DMS53 treated with DMSO at 0.1 percent for 48 hours (cell line): ENCODE data around the gene OPRM1.
"Not testable (repeated sequence)": the region's sequence is repeated elsewhere in the genome, so short reads cannot be mapped to it uniquely, and the experiment has no call there.

Experiments
- DNase-seq: peaks from one replicate; lab custom pipeline; 2025; ENCODE audit not compliant: unreplicated experiment; lab: John Stamatoyannopoulos, UW

The OPRM1 gene

DNA sequence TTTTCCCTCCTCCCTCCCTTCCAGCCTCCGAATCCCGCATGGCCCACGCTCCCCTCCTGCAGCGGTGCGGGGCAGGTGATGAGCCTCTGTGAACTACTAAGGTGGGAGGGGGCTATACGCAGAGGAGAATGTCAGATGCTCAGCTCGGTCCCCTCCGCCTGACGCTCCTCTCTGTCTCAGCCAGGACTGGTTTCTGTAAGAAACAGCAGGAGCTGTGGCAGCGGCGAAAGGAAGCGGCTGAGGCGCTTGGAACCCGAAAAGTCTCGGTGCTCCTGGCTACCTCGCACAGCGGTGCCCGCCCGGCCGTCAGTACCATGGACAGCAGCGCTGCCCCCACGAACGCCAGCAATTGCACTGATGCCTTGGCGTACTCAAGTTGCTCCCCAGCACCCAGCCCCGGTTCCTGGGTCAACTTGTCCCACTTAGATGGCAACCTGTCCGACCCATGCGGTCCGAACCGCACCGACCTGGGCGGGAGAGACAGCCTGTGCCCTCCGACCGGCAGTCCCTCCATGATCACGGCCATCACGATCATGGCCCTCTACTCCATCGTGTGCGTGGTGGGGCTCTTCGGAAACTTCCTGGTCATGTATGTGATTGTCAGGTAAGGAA, at the start of gene OPRM1:
TSS of gene OPRM1 (plus strand) at position 10 of the 612 bp plus-strand sequence. CDS start at position 315, 305 bp downstream.
- no peak for DNase-seq

- no peak for DNase-seq
Measured at GRCh38 chr6:153989989-153990388, 49.1 kb upstream of the OPRM1 start.

DNA sequence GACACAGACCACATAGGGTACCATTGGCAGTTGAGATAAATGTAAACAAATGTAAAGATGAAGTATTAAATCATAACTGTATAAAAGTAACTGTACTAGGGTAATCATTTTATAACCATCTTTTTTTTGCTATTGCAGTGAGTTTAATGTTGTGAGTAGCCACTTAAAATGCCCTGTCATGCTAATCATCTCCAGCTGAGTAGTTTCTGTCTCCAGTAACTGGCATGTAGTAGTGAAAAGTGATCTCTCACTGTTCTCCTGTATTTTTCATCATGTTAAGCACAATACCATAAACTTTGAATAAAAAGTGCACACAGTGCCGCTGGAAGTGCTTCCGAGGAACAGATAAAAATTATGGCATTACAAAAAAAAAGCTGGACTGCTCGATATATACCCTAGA, 45.0 kb upstream of the OPRM1 start:
- no peak for DNase-seq

GRCh38 chr6:153994811-153995210, 44.2 kb upstream of the OPRM1 start:
- DNase-seq, result no peak

GRCh38 chr6:153997221-153997620, 41.8 kb upstream of the OPRM1 start:
- DNase-seq, result no peak

GRCh38 chr6:154001494-154002285, 37.4 kb upstream of the OPRM1 start:
- DNase-seq, result no peak

- DNase-seq, result no peak
Measured at GRCh38 chr6:154002894-154003293, 36.1 kb upstream of the OPRM1 start.

DNA sequence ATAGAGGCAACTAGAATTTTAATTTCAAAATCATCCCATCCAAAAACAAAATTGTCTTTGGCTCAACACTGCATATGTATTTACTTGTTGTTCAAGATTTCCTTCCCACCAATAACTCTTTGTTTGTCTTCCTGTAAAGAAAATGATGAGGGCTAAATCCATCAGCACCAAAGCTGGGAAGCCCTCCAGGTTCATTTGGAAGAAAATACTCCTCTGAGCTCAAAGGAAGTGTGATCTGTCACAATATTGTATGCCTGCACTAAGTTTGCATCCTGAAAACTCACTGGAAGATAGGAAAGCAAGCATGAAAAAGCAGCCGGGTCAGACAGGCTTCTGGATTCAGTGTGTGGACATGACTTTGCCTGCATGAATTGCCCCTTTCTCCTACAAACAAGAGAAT, 28.7 kb upstream of the OPRM1 start:
- no peak for DNase-seq

DNA sequence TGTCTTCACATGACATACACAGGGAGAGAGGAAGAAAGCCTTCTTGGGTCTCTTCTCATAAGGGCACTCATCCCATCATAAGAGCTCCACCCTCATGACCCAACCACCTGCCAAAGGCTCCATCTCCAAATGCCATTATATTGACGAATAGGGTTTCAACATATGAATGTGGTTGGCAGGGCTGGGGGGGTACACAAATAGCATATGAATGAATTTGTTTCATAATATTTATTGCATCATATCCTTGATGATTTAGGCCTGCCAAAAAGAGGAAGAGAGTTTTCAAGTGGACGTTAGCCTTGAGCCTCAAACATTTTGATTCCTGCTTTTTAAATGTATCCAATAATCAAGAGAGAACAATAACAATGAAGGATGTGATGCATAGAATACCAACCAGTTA, 26.2 kb upstream of the OPRM1 start:
- DNase-seq, result no peak

GRCh38 chr6:154017786-154018185, 21.3 kb upstream of the OPRM1 start:
- DNase-seq, result no peak

- DNase-seq, result no peak
Measured at GRCh38 chr6:154030646-154031045, 8.4 kb upstream of the OPRM1 start.

GRCh38 chr6:154041001-154041400, 2.0 kb downstream of the OPRM1 start:
- DNase-seq, result no peak

DNA sequence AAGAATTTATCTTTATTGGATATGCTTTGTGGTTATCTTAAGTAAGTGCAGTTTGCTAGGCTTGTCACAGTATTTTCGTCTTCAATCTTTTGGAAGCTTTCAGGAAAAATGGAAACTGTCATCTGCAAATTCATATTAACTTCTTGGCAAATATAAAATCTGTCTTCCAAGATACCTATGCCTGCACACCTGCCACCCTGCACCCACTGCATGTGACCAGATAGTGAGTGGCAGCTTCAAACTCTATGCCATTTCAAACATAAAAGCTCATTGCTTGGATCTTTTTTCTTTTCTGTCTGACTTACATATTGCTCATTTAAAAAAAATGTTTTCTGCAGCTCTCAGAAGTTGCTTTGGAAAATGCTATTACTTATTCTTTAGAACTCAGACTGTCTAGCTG, 14.1 kb downstream of the OPRM1 start:
- DNase-seq, result no peak

- no peak for DNase-seq
Measured at GRCh38 chr6:154056536-154056935, 17.5 kb downstream of the OPRM1 start.

DNA sequence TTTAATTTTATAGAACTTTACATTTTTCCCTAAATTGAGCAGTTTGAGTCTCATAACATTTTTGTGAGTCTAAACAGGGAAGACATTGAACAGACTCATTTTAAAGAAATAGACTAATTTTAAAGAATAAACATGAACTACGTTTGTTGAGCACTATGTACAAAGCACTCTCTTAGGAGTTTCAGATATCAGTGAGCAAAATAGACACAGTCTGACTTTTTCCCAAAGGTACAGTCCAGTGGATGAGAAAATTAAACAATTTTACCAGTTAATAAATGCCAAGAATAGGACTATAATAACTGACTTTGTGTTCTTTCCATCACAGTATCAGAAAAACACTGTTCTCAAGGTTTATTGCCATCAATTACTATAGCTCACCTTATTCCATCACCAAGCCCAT, 18.1 kb downstream of the OPRM1 start:
- DNase-seq, result no peak

DNA sequence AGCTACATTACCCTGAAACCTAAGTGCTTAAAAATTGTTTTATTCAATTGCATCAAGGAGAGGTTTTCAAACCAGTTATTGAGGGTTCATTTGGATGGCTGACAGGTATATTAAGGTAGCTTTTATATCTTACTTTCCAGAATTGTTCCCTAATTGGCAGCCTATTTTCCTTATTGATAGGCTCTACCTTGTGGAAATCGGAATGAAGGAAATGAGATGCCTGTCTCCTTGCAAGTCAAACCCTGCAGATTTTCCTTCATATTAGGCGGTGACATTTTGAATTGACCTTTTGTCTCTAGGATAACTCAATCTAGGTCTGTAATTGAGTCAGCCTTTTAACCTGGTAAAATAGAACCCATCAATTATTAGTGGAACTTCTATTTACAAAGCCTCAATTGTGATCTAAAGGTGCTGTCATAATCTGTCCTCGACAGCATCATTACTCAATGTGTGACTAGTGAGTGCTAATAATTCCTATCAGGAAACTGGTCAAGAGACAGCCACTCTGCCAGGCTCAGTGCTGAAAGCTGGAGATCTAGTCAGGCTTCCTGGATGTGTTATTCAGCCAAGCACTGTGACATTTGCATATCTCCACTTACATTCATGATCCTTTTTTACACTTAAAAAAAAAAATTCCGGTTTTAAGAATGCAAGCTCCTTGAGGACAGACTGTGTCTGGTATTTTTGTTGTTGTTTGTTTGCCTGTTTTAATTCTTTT, 20.1 kb downstream of the OPRM1 start:
- DNase-seq, result no peak

DNA sequence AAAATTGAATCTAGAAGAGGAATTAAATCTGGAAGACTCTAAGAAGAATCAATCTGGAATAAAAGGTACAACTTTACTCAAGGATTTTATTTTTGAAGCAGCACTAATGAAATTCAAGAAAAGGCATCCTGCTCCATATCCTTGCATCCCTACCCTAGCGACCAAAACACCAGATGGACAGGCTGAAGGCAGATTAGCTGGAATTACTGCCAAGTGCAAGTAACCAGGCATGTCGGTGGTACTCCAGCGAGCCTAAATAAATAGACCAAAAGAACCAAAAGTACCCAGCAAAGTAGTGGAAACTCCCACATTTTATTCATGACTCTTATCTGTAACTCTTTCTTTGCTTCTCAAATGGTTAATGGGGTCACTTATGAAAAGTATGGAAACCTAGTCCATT, 21.0 kb downstream of the OPRM1 start:
- DNase-seq, result no peak

GRCh38 chr6:154070041-154070440, 31.0 kb downstream of the OPRM1 start:
- DNase-seq, result no peak

- no peak for DNase-seq
Measured at GRCh38 chr6:154070657-154071056, 31.6 kb downstream of the OPRM1 start.

GRCh38 chr6:154071236-154071635, 32.2 kb downstream of the OPRM1 start:
- no peak for DNase-seq

- no peak for DNase-seq
Measured at GRCh38 chr6:154071711-154072110, 32.7 kb downstream of the OPRM1 start.

DNA sequence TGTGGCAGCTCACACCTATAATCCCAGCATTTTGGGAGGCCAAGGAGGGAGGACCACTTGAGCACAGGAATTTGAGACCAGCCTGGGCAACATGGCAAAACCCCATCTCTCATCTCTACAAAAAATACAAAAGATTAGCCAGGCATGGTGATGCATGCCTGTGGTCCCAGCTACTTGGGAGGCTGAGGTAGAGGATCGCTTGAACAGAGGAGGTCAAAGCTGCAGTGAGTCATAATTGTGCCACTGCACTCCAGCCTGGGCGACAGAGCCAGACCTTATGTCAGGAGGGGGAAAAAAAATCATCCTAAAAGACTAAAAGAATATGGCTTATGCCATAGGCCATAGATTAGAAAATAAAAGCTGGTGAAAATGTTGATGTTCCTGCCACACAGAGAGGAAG, 39.6 kb downstream of the OPRM1 start:
- not testable (repeated sequence) for DNase-seq
